ENCODE data around the gene ECI2.
A peak's percentile ranks its signal among the peaks of the same experiment; 100 is the strongest.

Gene ECI2, protein sequence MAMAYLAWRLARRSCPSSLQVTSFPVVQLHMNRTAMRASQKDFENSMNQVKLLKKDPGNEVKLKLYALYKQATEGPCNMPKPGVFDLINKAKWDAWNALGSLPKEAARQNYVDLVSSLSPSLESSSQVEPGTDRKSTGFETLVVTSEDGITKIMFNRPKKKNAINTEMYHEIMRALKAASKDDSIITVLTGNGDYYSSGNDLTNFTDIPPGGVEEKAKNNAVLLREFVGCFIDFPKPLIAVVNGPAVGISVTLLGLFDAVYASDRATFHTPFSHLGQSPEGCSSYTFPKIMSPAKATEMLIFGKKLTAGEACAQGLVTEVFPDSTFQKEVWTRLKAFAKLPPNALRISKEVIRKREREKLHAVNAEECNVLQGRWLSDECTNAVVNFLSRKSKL

DNA sequence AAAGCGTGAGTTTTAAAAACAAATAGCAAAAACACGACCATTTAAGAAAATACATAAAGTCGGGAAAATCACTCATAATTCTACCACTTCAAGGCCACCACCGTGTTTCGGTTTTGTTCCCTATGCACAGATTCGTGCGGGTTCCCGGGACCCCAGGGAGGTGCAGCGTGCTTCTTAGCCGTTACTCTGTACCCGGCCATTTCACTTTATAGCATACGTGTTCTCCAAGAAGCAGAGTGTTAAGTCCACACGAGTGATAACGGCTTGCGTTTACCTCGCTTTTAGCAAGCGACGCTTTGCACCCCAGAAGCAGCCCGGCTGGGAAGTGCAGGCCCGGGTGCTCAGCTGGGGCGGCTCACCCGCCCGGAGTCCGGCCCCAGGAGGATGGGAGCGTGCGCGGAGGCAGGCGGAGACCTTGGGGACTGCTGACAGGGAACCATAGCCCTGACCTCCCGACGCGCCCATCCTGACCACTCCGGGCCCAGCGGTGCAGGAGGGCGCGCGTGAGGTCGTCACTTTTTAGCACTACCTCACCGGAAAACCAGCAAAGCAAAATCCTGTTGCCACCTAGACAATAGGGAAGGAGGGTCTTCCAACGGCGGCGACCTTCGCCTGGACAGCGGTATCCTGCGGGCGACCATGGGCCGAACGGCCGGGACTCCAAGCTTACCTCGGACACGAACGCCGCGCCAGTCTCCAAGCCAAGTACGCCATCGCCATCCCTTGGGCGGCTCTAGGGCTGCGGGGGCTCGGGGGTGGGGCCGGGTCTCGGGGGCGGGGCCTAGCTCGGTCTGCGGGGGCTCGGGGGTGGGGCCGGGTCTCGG, at the start of gene ECI2:
Gene ECI2 (minus strand): TSS at position 735 of the 824 bp plus-strand sequence. CDS start 15 bp downstream, at position 720.
- peaks cover 28% of the 10 kb centered on the region for H3K79me2 ChIP-seq (ENCODE audit: insufficient read depth, low read length)
- H2AFZ ChIP-seq (ENCODE audit: low read depth, low read length): peak within 1 kb of the TSS; percentile 98
- no peaks in the 10 kb centered on the region for H3K27me3 ChIP-seq (ENCODE audit: insufficient read depth, low read length, poor library complexity)
- peak within 1 kb of the TSS; percentile 86 for H3K27ac ChIP-seq (ENCODE audit: low read length)
- H3K4me2 ChIP-seq (ENCODE audit: insufficient read depth, low read length): peak within 1 kb of the TSS; percentile 93
- peaks cover 28% of the 10 kb centered on the region for H3K36me3 ChIP-seq (ENCODE audit: insufficient read depth, low read length)
- H4K20me1 ChIP-seq (ENCODE audit: insufficient read depth, low read length): peaks cover 6% of the 10 kb centered on the region; the same call in 1 of the 2 replicates
- peaks cover 7% of the 10 kb centered on the region for H3K9me3 ChIP-seq (ENCODE audit: insufficient read depth, low read length, severe bottlenecking)
- no peak for TF ChIP-seq EZH2 (IDR thresholded peaks at IDR 0.05; ENCODE audit: borderline replicate concordance, low read depth, low read length, severe bottlenecking)
- TF ChIP-seq, protein P1, sequence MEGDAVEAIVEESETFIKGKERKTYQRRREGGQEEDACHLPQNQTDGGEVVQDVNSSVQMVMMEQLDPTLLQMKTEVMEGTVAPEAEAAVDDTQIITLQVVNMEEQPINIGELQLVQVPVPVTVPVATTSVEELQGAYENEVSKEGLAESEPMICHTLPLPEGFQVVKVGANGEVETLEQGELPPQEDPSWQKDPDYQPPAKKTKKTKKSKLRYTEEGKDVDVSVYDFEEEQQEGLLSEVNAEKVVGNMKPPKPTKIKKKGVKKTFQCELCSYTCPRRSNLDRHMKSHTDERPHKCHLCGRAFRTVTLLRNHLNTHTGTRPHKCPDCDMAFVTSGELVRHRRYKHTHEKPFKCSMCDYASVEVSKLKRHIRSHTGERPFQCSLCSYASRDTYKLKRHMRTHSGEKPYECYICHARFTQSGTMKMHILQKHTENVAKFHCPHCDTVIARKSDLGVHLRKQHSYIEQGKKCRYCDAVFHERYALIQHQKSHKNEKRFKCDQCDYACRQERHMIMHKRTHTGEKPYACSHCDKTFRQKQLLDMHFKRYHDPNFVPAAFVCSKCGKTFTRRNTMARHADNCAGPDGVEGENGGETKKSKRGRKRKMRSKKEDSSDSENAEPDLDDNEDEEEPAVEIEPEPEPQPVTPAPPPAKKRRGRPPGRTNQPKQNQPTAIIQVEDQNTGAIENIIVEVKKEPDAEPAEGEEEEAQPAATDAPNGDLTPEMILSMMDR (IDR thresholded peaks at IDR 0.05; ENCODE audit: borderline replicate concordance, extremely low read depth, low read length, poor library complexity, severe bottlenecking): no peak
- peak within 1 kb of the TSS; percentile 79 for H3K9ac ChIP-seq (ENCODE audit: low read depth, low read length)
- peak within 1 kb of the TSS; percentile 54 to 87; a peak in 3 of 4 replicates for H3K4me3 ChIP-seq (ENCODE audit: low read depth in 1 of 2, low read length in 2 of 2)
- H3K4me1 ChIP-seq (ENCODE audit: insufficient read depth, low read length): peaks cover 23% of the 10 kb centered on the region
- no peak for DNase-seq
- peak; percentile 56 for ATAC-seq (ENCODE audit: insufficient read depth, low read depth)

DNA sequence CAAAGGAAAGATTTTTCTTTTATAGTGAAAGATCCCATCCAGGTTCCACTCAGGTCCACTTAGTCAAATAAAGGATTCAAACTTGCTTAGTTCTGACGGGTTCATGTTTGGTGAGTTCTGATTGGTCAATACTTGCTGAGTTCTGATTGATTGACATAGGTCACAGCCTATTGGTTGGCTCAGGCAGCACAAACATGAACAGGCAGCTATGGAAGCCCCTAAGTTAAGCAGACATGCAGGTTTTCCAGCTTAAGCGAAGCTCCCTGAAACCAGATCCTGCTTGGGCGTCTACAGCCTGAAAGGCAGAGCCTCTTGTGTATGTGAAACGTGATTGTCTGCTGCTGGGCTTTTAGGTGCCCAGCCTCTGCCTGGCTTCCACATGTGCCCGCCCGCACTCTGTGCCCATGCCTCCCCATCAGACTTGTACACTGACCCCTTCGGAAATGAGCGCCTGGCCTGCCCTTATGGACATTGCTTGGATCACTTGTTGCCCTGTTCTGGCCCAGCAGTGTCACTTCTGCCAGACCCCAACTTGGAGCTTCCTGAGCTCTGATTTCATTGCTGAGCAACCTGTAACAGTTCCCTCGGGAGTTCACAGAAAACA, 45.4 kb upstream of the ECI2 start:
- ATAC-seq (ENCODE audit: insufficient read depth, low read depth): no peak

DNA sequence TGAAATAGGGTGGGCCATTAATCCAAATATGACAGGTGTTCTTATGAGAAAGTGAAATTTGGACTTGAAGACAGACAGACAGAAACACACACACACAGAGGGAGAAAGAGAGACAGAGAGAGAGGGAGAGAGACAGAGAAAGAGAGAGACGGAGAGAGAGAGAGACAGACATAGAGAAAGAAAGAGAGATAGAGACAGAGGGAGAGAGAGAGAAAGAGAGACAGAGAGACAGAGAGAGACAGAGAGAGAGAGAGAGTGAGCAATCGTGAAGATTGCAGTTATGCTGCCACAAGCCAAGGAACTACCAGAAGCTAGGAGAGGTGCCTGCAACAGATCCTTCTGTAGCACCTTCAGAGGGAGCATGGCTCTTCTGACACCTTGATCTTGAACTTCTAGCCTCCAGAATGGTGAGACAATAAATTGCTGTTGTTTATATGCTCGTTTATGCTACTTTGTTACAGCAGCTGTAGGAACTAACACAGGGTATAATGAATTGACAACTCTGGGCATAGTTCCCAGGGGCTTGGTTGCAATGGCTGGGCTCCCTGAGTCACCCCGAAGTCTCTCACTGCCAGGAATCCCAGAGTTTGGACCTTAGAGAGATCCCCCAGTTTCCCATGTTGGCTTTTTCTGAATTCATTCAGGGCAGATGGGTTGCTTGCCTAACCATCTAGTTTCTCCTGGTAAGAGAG, 44.7 kb upstream of the ECI2 start:
- no peak for ATAC-seq (ENCODE audit: insufficient read depth, low read depth)
- H3K9me3 ChIP-seq (ENCODE audit: insufficient read depth, low read length, severe bottlenecking): no peaks in the 10 kb centered on the region
- no peaks in the 10 kb centered on the region for H3K4me1 ChIP-seq (ENCODE audit: insufficient read depth, low read length)
- H3K9ac ChIP-seq (ENCODE audit: low read depth, low read length): no peak overlapping the region
- no peaks in the 10 kb centered on the region for H4K20me1 ChIP-seq (ENCODE audit: insufficient read depth, low read length)
- TF ChIP-seq EZH2 (IDR thresholded peaks at IDR 0.05; ENCODE audit: borderline replicate concordance, low read depth, low read length, severe bottlenecking): no peak
- TF ChIP-seq, protein P1 (IDR thresholded peaks at IDR 0.05; ENCODE audit: borderline replicate concordance, extremely low read depth, low read length, poor library complexity, severe bottlenecking): no peak
- no peak overlapping the region for H3K27ac ChIP-seq (ENCODE audit: low read length)
- no peak overlapping the region for H2AFZ ChIP-seq (ENCODE audit: low read depth, low read length)
- H3K36me3 ChIP-seq (ENCODE audit: insufficient read depth, low read length): no peaks in the 10 kb centered on the region
- H3K27me3 ChIP-seq (ENCODE audit: insufficient read depth, low read length, poor library complexity): no peaks in the 10 kb centered on the region
- no peak overlapping the region for H3K4me2 ChIP-seq (ENCODE audit: insufficient read depth, low read length)
- no peak for DNase-seq
- H3K79me2 ChIP-seq (ENCODE audit: insufficient read depth, low read length): no peaks in the 10 kb centered on the region
- H3K4me3 ChIP-seq (ENCODE audit: low read depth in 1 of 2, low read length in 2 of 2): no peak overlapping the region

More for the DNA sequence above, 45.4 kb upstream of the ECI2 start:
- Histone ChIP-seq H4K20me1 (ENCODE audit: insufficient read depth, low read length) (no peaks in the 10 kb centered on the region), H3K4me2 (ENCODE audit: insufficient read depth, low read length) (no peak overlapping the region), H3K36me3 (ENCODE audit: insufficient read depth, low read length) (no peaks in the 10 kb centered on the region), H3K79me2 (ENCODE audit: insufficient read depth, low read length) (no peaks in the 10 kb centered on the region), H3K4me1 (ENCODE audit: insufficient read depth, low read length) (no peaks in the 10 kb centered on the region), H3K27me3 (ENCODE audit: insufficient read depth, low read length, poor library complexity) (no peaks in the 10 kb centered on the region), H3K4me3 (ENCODE audit: low read depth in 1 of 2, low read length in 2 of 2) (no peak overlapping the region), H2AFZ (ENCODE audit: low read depth, low read length) (no peak overlapping the region), H3K27ac (ENCODE audit: low read length) (no peak overlapping the region), H3K9me3 (ENCODE audit: insufficient read depth, low read length, severe bottlenecking) (no peaks in the 10 kb centered on the region), H3K9ac (ENCODE audit: low read depth, low read length) (no peak overlapping the region)
- DNase-seq: no peak
- TF ChIP-seq EZH2 (IDR thresholded peaks at IDR 0.05; ENCODE audit: borderline replicate concordance, low read depth, low read length, severe bottlenecking): no peak
- TF ChIP-seq, protein P1 (IDR thresholded peaks at IDR 0.05; ENCODE audit: borderline replicate concordance, extremely low read depth, low read length, poor library complexity, severe bottlenecking): no peak

All from DND-41 (cell line).